GM12873 (cell line): ENCODE measurements around the gene GLMN.

Source experiments
- CTCF ChIP-seq: IDR thresholded peaks from 2 replicates; pipeline ENCODE4 v1.5.1; 2012; ENCODE audit warnings: low read depth, mild to moderate bottlenecking, moderate library complexity, low read length, control low read depth; ENCODE audit not compliant: insufficient read depth; ENCODE audit errors: missing control alignments

Gene GLMN

GRCh38 chr1:92203105-92203504, 95.7 kb downstream of the GLMN start:
- TF ChIP-seq CTCF: no peak

GRCh38 chr1:92201973-92202372, 96.8 kb downstream of the GLMN start:
- TF ChIP-seq CTCF: no peak
